Thoracic aorta (tissue), 2 donors: ENCODE measurements around the gene LRRC8C. TPM values are rescaled to one million over a fixed set of nuclear protein-coding genes. Genes with fewer than 3 reads are reported as not detected.

Experiments used
- ATAC-seq: fragments of 150-250 bp; one replicate; pipeline ENCODE4 v1.8.0; 2017; ENCODE audit warnings: low read depth; ENCODE audit not compliant: insufficient number of reproducible peaks, low FRiP score
- DNase-seq: peaks from one replicate; pipeline ENCODE4 v3.0.0-alpha.2; 2020; ENCODE audit warnings: low spot score
- H3K27ac ChIP-seq, 2 donors: fragments of 200-600 bp; sonication (generic); 1 replicate in 1 of 2; 2 replicates in 1 of 2; pipeline ENCODE4 v1.5.1; 2016; ENCODE audit warnings: mild to moderate bottlenecking in 2 of 2, moderate library complexity in 2 of 2
- H3K27me3 ChIP-seq: fragments of 200-600 bp; sonication (generic); replicated peaks from 2 replicates; pipeline ENCODE4 v1.6.0; 2016; ENCODE audit warnings: mild to moderate bottlenecking; ENCODE audit not compliant: insufficient read depth
- H3K36me3 ChIP-seq: fragments of 200-600 bp; sonication (generic); one replicate; pipeline ENCODE4 v1.5.1; 2016
- H3K4me1 ChIP-seq, 2 donors: fragments of 200-600 bp; sonication (generic); 1 replicate in 1 of 2; 2 replicates in 1 of 2; pipeline versions ENCODE4 v1.5.1 to v1.6.0; 2016; ENCODE audit warnings: low read depth in 2 of 2, mild to moderate bottlenecking in 1 of 2; ENCODE audit not compliant: control insufficient read depth in 1 of 2
- H3K4me3 ChIP-seq: fragments of 200-600 bp; sonication (generic); 2 replicates; pipeline ENCODE4 v1.5.1; 2016; ENCODE audit warnings: mild to moderate bottlenecking
- H3K9me3 ChIP-seq: fragments of 200-600 bp; sonication (generic); 2 replicates; pipeline ENCODE4 v1.5.1; 2016
- total RNA-seq, 2 donors: library from RNA; depleted of rRNA; stranded (reverse); fragments of >200 nt; gene quantifications; one replicate each; pipeline versions ENCODE4 v1.1.0 to v1.2.3, GENCODE V29; 2016
- TF ChIP-seq, protein P1 (sequence below): fragments of 200-600 bp; sonication (generic); IDR thresholded peaks from one replicate; pipeline ENCODE4 v1.5.1; 2019; ENCODE audit warnings: antibody characterized with exemption

The LRRC8C gene
- total RNA-seq, 2 donors from 2014 or later = 11.6 to 15.2 TPM

DNA sequence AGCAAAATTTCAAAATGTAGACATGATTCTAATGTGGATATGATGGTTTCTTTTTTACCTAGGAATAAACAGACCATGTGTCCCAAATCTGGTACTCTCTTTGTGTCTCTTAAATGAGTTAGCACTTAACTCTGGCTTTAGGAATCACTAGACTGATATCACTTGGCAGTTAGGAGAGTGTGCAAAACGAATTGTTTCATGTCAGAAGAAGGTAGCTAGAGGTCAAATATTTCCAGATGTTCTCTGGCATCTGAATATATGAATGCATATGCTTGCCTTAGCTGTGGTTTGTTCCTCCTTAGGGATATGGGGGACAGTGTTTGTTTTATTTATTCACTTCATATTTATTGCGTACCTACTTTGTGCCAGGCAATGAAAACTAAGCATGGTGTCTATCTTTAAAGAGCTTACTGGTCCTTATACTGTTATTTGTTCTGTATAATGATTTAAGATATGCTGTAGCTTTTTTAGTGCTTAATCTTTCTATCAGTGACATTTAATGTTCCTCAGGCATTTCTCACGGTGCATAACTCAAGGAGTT, 65.2 kb downstream of the LRRC8C start:
- no peak for ATAC-seq
- TF ChIP-seq, protein P1, sequence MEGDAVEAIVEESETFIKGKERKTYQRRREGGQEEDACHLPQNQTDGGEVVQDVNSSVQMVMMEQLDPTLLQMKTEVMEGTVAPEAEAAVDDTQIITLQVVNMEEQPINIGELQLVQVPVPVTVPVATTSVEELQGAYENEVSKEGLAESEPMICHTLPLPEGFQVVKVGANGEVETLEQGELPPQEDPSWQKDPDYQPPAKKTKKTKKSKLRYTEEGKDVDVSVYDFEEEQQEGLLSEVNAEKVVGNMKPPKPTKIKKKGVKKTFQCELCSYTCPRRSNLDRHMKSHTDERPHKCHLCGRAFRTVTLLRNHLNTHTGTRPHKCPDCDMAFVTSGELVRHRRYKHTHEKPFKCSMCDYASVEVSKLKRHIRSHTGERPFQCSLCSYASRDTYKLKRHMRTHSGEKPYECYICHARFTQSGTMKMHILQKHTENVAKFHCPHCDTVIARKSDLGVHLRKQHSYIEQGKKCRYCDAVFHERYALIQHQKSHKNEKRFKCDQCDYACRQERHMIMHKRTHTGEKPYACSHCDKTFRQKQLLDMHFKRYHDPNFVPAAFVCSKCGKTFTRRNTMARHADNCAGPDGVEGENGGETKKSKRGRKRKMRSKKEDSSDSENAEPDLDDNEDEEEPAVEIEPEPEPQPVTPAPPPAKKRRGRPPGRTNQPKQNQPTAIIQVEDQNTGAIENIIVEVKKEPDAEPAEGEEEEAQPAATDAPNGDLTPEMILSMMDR = no peak
- no peaks in the 10 kb centered on the region for H3K36me3 ChIP-seq
- no peaks in the 10 kb centered on the region for H3K9me3 ChIP-seq
- no peak overlapping the region for H3K27ac ChIP-seq
- H3K4me3 ChIP-seq = no peak overlapping the region
- peaks cover 7 to 17% of the 10 kb centered on the region in 2 donors for H3K4me1 ChIP-seq
- H3K27me3 ChIP-seq = no peaks in the 10 kb centered on the region
- no peak for DNase-seq

DNA sequence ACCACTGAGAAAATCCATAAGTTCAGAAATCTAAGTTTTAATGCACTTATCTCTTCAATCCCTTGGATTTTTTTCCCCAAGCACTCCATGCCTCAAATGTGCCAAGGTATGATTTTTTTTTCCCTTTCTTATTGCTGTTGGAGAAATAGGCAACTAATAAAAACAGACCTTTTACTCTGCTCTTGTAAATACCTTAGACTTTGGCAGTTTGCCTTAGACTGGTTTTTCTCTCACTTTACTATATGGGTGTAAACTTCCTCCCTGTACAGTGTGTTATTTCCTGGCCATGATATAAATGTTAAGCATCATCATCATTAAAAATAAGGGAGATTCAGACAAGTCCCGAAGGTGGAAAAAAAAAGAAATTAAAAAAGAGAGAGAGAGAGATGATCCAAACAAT, 65.7 kb downstream of the LRRC8C start:
- H3K4me1 ChIP-seq = peaks cover 4 to 17% of the 10 kb centered on the region in 2 donors
- no peak for ATAC-seq
- H3K27me3 ChIP-seq = no peaks in the 10 kb centered on the region
- no peak overlapping the region for H3K4me3 ChIP-seq
- no peaks in the 10 kb centered on the region for H3K36me3 ChIP-seq
- H3K27ac ChIP-seq = no peak overlapping the region
- TF ChIP-seq, protein P1 = no peak
- no peaks in the 10 kb centered on the region for H3K9me3 ChIP-seq
- DNase-seq = no peak

DNA sequence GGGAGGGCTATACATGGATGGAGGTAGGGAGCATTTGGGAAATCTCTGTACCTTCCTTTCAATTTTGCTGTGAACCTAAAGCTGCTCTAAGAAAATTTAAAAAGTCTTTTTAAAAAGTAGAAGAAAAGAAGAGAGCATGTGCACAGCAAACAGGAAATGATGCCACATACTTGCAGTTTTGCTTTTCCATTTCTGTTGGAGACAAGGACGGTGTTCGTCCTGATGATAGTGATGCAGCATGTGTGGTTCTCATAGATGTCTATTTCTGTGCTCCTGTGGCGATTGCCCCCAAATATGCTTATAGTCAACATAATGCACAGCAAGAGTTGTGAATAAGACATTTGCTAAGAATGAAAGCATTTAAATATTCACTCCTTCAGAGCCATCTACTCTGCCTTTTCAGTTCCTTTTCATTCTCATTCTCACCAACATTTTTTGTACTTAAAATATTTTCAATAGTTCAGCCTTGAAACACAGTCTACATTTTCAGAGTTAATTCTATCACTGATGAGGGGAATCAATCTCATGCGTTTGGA, 66.6 kb downstream of the LRRC8C start:
- ATAC-seq (no peak), DNase-seq (no peak)
- H3K9me3 ChIP-seq = no peaks in the 10 kb centered on the region
- H3K4me3 ChIP-seq = no peak overlapping the region
- TF ChIP-seq, protein P1 = no peak
- no peaks in the 10 kb centered on the region for H3K36me3 ChIP-seq
- H3K27ac ChIP-seq = no peak overlapping the region
- H3K27me3 ChIP-seq = no peaks in the 10 kb centered on the region
- H3K4me1 ChIP-seq = peaks cover 4 to 8% of the 10 kb centered on the region in 2 donors

DNA sequence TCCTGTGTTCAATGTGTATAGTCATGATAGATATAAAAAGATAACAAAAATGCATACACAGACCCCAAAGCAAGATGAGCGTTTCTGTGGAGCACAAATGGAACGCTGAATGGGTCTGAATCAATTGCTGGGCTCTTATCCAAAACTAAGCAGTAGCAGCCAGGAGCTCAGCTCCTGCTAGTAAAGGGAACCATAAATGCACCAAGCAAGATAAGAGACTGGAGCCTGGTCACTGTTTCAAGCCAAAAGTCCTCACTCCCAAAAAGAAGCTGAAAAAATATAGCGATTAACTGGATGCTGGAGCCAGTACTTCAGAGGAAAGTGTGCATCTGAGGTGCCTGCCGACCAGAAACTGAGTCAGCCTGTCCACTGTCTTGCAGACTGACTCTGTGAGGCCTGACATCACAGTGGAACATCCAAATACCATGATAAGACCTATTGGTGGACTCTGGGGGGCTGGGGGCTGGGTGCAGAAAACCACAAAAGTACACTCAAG, 68.9 kb downstream of the LRRC8C start:
- Histone ChIP-seq H3K27ac (no peak overlapping the region), H3K9me3 (no peaks in the 10 kb centered on the region), H3K4me3 (no peak overlapping the region), H3K4me1 (no peaks in the 10 kb centered on the region), H3K27me3 (no peaks in the 10 kb centered on the region), H3K36me3 (no peaks in the 10 kb centered on the region)
- DNase-seq (no peak), ATAC-seq (no peak)
- TF ChIP-seq, protein P1 = no peak

DNA sequence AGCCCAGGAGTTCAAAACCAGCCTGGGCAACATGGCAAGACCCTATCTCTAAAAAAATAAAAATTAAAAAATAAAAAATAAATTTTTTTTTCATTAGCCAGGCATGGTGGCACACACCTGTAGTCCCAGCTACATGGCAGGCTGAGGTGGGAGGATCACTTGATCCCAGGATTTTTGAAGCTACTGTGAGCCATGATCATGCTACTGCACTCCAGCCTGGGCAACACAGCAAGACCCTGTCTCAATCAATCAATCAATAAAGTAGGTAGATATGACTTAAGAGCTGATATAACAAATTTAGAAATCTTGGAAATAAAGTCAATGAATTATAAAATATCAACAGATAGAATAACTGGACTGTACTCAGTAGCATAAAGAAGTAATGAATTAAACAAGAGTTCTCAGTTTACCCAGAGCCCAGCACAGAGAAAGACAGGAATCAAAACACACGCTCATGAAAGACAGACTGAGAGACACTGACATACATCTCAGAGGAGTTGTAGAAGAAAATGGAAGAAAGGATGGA, 69.7 kb downstream of the LRRC8C start:
- no peaks in the 10 kb centered on the region for H3K9me3 ChIP-seq
- no peaks in the 10 kb centered on the region for H3K36me3 ChIP-seq

More for the DNA sequence above, 69.7 kb downstream of the LRRC8C start:
- ATAC-seq = no peak
- Histone ChIP-seq H3K4me3 (no peak overlapping the region), H3K27me3 (no peaks in the 10 kb centered on the region), H3K27ac (no peak overlapping the region), H3K4me1 (no peaks in the 10 kb centered on the region)
- TF ChIP-seq, protein P1 = no peak
- no peak for DNase-seq
